RWPE1 (cell line): ENCODE results near the gene SOS1.
"Not testable (repeated sequence)": the region's sequence is repeated elsewhere in the genome, so short reads cannot be mapped to it uniquely, and the experiment has no call there.

Source experiments
- CTCF ChIA-PET: fragments of 350-600 bp; sonication (Branson Sonifier 250); formaldehyde crosslinking; extraction: SDS; loops from one replicate; lab custom pipeline; 2021; lab: Yijun Ruan, JAX
- POLR2A ChIA-PET: fragments of 400-600 bp; formaldehyde crosslinking; extraction: SDS; loops from one replicate; lab custom pipeline; 2020; ENCODE audit warnings: antibody characterized with exemption; ENCODE audit not compliant: low non-redundant PET; lab: Yijun Ruan, JAX
- DNase-seq: peaks from one replicate; pipeline ENCODE4 v3.0.0; 2012; ENCODE audit warnings: low spot score
- H3K27ac ChIP-seq: fragments of 450-650 bp; 2 replicates; pipeline ENCODE4 v1.5.1; 2017
- CTCF ChIP-seq: fragments of 450-650 bp; conservative IDR thresholded peaks from 2 replicates; pipeline ENCODE4 v1.5.1; 2017; ENCODE audit warnings: low read depth, mild to moderate bottlenecking

The SOS1 gene

DNA sequence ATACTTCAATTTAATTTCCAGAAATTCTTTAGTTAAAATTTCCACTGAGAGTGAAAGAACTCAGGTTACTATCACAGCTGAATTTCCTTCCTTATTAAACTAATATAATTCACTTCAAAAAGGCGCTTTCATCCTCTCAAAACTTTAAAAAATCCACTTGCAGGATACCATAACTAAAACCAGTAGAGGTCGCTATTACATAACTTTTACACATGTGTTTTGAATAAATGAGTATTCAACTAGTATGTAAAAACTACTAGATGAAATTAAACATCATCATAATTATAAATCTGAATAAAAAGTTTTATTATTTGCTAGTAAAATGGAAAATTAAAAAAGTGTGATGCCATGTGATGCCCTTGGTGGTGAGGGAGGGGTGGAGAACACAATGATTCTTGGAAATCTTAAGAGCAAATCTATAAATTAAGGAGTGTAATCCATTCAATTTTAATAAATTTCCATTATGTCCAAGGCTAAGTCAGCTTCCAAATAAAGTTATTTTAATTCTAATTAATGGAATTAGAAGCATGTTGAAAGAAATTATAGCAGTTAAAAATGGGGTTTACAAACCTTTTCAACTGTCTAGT lies 61.4 kb downstream of the SOS1 start:
- POLR2A ChIA-PET, result no interaction called here
- peak; percentile 72 for TF ChIP-seq CTCF
- CTCF ChIA-PET, result interaction anchor here (0.6 to 2.9 kb wide), 6 partner anchors 31 to 170 kb away, joined by 3 to 18 read pairs (median 4); no protein-coding TSS in a partner anchor
- no peak overlapping the region for H3K27ac ChIP-seq
- DNase-seq, result peak; percentile 25

- no peak for TF ChIP-seq CTCF
- POLR2A ChIA-PET, result interaction anchor here (0.6 kb wide), 1 partner anchor 248 kb away, joined by 5 read pairs; no protein-coding TSS in a partner anchor
- no peak overlapping the region for H3K27ac ChIP-seq
- CTCF ChIA-PET, result interaction anchor here (1.3 kb wide), 1 partner anchor 60 kb away, joined by 3 read pairs; no protein-coding TSS in a partner anchor
- no peak for DNase-seq
These were observed 62.8 kb downstream of the SOS1 start for GRCh38 chr2:39058101-39058500.

DNA sequence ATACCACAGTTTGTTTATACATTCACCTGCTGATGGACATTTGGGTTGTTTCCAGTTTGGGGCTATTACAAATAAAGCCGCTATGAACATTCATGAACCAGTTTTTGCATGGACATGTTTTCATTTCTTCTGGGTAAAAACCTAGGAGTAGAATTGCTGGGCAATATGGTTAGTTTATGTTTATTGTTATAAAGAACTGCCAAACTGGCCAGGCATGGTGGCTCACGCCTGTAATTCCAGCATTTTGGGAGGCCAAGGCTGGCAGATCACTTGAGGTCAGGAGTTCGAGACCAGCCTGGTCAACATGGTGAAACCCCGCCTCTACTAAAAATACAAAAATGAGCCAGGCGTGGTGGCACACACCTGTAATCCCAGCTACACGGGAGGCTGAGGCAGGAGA lies 68.2 kb downstream of the SOS1 start:
- H3K27ac ChIP-seq, DNase-seq, CTCF ChIA-PET, POLR2A ChIA-PET: not testable (repeated sequence)

- no peak overlapping the region for H3K27ac ChIP-seq
- ChIA-PET CTCF (no interaction called here), POLR2A (no interaction called here)
- TF ChIP-seq CTCF, result no peak
- no peak for DNase-seq
These were observed 70.7 kb downstream of the SOS1 start for GRCh38 chr2:39050109-39050508.

- DNase-seq, result no peak
- ChIA-PET POLR2A (no interaction called here), CTCF (interaction anchor here (0.8 kb wide), 1 partner anchor 191 kb away, joined by 3 read pairs; no protein-coding TSS in a partner anchor)
- H3K27ac ChIP-seq, result no peak overlapping the region
- TF ChIP-seq CTCF, result no peak
These were observed 81.8 kb downstream of the SOS1 start for GRCh38 chr2:39039072-39039471.

GRCh38 chr2:39033980-39034379 lies 86.9 kb downstream of the SOS1 start:
- POLR2A ChIA-PET, result no interaction called here
- DNase-seq, result peak; percentile 9
- no peak overlapping the region for H3K27ac ChIP-seq
- CTCF ChIA-PET, result interaction anchor here (0.6 to 1.0 kb wide), 4 partner anchors 86 to 250 kb away, joined by 3 to 7 read pairs (median 3); no protein-coding TSS in a partner anchor
- TF ChIP-seq CTCF, result no peak

GRCh38 chr2:39027421-39027820 lies 93.4 kb downstream of the SOS1 start:
- no peak for DNase-seq
- CTCF ChIA-PET, result no interaction called here
- TF ChIP-seq CTCF, result no peak
- POLR2A ChIA-PET, result no interaction called here
- no peak overlapping the region for H3K27ac ChIP-seq
